ENCODE results near the gene ZFYVE21.

Gene ZFYVE21

DNA sequence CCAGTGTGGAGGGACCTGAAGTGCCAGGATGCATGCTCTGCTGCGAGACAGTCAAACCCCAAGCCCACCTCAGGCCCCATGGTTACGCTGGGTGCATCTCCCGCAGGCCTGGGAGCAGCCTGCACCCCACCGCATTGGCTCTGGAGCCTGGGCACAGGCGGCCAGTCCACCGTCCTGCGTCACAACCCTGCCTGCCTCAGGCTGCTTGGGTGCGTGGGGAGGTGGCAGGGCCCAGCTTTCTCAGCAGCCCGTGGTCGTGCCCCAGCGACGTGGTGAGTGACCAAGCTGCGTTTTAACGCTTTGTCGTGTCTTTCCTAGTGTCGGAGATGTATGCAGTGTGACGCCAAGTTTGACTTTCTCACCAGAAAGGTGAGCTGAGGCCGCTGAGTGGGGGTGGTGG lies 10.9 kb downstream of the ZFYVE21 start:
- no peak for DNase-seq

DNA sequence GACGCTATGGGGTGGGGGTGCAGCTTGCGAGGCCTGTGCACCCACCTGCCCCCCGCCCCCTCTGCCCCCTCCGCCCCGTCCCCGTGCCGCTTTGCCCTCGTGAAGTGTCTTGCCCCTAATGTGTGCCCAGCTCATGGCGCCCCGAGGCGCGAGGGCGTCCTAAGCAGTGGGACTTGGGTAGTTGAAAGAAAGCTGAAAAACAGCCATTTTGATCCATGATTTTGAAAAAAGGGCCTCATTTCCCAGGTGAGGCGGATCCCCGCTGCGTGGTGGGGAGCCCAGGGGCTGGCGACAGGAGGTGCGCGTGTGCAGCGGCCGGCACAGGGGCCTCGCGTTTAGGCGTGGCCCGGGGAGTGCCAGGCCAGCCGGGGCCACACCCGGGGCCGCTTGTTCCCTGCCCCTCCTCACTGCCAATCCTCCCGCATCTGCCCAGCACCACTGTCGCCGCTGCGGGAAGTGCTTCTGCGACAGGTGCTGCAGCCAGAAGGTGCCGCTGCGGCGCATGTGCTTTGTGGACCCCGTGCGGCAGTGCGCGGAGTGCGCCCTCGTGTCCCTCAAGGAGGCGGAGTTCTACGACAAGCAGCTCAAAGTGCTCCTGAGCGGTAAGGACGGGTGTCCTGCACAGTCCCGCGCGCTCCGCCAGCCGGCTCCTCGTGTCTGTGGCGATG lies 11.8 kb downstream of the ZFYVE21 start:
- DNase-seq, result no peak

DNA sequence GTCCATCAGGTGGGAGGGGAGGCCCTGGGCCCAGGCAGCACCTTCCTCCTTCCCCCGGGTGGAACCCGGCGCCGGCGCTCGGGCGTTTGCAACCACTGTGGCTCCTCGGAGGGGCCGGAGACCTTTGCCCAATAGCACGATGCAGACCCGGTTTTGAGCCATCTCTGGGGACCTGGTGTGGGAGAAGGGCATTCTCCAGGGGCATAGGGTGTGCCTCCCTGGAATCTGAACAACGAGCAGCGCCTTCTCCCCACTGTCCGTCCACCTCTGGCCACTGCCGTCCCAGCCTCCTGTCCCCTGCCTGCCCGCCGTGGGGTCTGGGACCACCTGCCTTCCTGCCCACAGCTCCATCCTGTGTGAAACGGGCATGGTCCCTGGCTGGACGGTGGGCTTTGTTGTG lies 12.5 kb downstream of the ZFYVE21 start:
- DNase-seq, result no peak

DNA sequence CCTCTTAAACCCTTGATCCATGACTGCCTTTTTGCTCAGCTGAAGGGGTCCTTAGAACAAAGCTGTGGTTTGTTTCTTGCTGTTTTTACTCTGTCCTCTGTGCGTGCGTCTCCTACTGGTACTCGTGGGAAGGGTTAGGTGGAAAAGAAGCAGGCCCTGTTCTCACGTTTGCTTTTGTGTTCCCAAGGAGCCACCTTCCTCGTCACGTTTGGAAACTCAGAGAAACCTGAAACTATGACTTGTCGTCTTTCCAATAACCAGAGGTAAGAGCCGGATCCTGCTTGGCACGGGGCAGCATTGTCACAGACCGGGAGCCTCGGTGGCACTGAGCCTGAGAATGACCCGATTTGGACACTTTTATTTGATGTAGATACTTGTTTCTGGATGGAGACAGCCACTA lies 13.1 kb downstream of the ZFYVE21 start:
- DNase-seq, result peak; percentile 7

DNA sequence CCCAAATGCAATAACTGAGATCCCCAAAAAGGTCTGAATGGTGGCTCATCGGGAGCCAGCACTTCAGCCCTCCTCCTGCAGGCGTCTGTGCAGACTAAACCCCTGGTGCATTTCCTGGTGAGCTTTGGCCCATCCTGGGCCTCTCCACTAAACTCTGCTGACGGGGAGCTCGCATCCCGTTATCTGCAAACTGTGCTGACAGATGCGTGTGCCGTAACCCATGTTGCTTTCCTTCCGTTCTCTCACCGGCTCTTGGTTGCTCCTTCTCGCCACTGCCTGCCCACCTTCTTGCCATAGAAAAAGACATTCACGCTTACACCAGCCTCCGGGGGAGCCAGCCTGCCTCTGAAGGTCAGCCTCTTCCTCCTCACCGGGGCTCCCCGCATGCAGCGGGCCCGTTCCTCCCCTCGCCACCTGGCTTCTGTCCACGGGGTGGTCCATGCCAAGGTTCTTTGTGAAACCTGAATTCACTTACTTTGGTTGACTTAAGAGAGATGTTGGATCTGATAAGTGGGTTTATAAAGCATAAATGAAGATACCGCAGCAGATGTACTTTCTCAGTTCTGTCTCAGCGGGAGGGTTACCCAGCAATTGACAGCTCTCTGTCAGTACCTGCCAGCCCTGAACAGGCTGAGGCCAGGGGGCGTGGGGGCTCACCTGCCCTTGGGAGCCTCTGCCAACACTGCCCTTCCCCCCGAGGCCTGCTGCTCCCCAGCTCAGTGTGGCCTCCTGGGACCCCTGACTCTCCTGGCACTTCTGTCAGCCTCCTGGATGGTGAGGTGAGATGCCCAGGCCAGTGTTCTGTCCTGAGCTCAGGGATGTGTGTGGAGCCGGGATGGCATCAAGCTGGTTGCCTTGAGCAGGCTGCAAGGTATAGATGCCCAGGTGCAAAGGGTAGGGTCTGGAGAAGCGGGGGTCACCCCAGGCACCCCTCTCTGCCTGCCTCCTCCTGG lies 14.2 kb downstream of the ZFYVE21 start:
- peak; percentile 48 for DNase-seq

DNA sequence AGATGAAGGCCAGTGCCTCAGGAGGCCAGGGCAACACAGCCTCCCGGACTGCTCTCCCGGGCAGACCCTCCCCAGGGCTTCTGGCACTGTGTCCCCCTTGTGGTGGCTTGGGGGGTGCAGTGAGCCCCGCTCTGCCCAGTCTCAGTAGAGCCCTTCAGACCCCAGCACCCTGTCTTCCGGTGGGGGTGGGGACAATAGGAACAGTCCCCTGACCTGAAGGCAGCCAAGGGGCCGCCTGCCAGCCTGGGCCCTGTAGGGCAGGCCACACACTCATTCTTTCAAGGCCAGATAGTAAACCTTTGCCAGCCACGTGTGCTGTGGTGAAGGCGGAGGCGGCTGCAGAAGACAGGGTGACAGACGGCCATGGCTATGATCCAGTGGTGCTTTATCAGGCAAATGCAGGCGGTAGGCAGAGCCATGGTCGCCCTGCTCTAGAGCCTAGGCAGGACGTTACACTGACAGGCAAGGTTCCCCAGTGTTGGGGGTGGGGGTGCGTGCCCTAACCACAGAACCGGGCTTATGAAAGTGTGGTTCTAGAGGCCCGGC lies 15.0 kb downstream of the ZFYVE21 start:
- DNase-seq, result no peak

DNA sequence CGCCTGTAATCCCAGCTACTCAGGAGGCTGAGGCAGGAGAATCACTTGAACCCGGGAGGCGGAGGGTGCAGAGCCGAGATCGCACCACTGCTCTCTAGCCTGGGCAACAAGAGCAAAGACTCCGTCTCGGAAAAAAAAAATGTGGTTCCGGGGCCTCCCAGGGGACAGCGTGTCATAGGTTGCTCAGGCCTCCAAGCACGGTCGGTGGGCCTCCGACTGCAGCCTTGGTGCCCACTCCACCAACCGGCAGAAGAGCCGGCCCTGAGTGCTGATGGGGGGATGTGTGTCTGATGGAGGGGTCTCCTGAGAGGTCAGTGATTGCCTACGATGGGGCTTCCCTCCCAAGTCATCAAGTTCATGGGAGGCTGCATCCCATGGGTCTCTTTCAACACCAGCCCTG lies 15.9 kb downstream of the ZFYVE21 start:
- DNase-seq, result no peak

DNA sequence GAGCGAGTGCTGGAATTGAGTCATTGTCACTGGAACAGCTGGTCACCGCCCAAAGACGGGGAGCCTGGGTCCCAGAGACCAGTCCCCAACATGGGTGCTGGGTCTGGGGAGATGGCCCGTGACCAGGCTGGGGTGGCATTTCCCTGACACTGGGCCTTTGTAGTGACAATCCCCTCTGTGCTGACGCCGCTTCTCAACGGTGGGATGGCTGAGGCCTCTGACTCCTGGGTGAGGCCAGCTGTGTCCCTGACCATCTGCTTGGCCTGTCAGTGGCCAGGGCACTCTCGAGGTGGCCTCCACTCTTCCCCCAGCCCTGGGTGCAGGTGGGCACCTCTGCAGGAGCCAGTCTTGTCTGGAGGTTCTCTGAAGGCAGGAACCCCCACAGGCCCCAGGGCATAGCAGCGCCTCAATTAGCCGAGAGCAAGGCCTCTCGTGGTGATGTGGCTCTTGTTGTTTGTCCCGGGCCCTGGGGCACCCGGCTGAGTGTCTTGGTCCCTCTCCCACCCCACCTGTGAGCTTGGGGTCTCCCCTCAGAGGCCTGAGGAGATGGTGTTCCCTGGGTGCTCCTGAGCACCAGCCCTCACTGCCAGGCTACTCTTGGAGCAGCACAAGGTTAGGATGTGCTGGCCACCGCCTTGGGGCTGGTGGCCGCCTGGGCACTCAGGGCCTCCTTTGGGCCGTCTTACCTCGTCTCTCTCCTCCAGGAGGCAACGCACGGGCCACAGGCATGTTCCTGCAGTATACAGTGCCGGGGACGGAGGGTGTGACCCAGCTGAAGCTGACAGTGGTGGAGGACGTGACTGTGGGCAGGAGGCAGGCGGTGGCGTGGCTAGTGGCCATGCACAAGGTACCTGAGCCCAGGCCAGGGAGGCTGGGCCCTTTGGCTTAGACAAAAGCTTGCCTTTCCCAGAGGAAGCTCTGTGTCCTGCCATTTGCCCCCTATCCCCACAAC lies 16.6 kb downstream of the ZFYVE21 start:
- DNase-seq, result no peak

DNA sequence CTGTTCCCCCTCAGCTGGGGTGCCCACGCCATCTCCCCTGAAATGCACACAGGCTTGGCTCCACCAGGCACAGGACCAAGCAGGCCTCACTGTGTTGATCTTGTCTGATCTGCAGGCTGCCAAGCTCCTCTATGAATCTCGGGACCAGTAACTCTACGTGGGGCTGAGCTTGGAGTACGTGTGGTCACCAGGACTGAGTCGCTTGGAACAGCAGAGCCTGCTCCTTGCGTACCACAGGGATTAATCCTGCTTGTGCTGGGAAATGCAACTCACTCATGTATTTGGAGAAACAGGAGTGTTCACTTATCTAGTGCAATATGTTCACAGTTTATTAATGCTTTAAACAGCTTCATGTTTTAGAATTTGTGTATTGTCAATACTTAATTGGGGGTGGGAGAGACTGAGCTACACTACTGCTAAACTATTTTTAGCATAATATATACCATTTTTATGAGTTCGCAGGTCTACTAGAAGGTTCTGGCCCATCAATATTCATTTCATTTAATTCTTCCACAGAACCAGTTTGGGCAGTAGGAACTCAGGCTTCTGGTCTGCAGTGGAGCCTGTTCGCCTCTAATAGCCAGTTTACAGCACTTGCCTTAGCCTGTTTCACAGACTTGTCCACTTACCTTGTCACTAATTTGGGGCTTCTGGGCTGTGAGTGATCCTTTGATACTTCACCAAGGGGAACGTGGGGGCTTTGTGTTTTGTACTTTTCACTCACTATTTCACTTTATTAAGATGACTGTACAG lies 17.4 kb downstream of the ZFYVE21 start:
- no peak for DNase-seq

DNA sequence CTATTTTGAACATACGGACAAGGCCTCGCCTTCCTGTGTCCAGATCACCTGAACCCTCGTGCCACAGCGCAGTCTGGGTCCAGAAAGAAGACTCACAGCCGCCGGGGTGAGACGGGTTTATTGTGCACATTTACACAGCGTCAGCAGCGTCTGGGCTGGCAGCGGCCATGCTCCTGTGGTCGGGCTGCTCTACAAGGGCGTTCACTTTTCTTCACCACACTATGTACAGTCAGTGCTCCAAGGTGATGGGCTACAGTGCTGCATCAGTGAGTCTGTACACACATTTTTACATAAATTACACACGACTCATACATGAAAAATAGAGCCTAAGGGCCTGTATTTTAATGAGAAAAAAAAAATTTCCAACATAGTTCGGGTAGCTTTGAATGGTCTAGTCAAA lies 18.0 kb downstream of the ZFYVE21 start:
- DNase-seq, result no peak

DNA sequence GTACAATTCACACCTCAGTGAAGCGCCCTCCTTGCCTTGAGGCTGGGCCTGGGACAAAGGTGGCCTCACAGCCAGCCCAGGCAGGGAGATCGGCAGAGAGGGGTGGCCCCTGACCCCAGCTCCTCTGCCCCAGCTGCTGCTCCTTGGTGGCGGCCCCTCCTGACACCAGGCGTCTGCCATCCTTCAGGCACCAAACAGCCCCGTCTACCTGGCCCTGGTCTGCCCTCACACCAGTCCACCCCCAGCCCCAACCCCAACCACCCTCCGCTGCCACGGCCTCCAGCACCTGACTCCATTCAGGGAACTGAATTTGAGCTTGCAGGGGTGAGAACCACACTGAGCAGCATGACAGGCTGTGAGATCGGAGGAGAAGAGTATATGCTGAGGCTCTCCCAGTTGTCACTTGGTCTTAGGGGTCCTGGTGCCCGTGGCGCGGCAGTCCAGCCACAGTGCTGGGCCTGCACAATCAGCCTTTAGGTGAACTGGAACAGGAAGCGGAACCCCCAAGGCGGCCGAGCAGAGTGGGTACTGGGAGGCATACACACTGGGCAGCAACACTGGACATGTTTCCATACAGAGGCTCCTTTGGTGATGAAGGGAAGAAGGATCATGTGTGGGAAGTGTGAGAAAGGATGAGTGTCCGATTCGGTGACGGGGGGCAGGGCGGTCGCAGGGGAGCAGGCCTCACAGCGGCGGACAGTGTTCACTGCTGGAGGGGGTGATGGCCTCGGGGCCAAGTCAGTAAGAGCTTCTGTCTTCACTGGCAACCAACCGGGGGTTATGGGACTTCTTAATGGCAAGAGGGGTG lies 18.7 kb downstream of the ZFYVE21 start:
- no peak for DNase-seq

DNA sequence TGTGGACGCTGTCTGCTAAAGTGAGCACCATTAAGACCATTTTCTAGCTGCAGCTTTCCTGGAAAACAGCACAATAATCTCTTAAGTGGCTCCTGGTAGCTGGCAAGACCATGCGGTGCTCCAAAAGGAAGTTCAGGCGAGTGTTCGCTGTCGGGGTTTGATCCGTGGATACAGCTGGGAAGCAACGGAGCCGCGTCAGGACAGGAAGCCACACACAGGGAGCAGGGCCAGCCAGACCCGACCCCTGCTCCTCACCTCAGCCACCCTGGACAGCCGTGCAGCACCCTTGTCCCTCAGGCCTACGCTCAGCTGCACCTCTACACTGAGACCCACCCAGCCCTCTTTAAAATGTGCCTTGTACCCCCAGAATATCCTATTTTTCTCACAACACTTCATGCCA lies 19.4 kb downstream of the ZFYVE21 start:
- no peak for DNase-seq

DNA sequence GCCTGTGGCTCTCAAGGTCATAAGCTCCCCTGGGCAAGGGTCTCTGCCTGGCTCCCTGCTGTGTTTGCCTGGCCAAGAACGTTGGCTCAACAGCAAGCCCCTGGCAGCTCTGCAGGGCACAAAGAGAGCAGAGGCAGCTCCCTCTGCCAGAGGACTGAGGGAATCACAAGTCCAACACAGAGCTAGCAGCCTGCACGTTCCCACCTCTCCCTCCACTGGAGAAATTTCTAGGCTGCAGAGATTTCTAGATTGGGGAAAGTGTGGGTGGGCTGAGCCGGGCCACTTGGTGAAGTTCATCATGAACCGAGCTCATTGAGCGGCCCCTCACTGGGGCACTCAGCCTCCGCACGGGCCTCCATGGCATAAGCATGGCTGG lies 19.8 kb downstream of the ZFYVE21 start:
- no peak for DNase-seq

DNA sequence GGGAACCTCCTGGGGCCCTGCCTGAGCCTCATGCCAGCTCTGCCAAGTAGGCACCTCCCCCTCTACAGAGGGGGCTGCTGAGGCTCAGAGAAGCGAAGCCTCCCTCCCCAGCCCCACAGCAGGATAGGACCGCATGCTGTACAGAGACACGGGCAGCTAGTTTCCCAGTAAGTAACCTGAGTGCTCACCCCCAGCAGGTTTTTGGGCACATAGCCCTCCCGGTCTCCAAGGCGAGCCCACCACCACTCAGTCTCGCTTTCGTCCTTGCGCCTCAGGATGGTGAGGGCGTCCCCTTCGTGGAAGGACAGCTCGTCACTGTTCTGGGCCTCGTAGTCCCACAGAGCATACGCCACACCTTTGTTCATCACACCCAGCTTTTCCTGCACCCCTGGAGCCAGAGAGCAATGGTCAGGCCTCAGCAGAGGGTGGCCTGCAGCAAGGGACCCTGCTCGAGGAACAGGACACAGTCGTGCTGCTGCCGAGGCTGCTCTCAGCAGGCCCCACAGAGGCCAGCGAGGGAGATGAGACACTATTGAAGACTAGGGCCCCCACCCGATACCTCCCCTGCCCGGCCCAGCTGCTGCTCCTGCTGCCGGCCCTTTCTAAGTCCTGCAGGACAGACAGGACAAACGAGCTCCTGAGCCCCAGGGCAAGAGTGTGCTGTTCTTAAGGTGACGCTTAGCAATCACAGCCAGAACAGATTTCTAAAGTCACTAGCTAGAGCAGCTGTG lies 20.4 kb downstream of the ZFYVE21 start:
- no peak for DNase-seq

DNA sequence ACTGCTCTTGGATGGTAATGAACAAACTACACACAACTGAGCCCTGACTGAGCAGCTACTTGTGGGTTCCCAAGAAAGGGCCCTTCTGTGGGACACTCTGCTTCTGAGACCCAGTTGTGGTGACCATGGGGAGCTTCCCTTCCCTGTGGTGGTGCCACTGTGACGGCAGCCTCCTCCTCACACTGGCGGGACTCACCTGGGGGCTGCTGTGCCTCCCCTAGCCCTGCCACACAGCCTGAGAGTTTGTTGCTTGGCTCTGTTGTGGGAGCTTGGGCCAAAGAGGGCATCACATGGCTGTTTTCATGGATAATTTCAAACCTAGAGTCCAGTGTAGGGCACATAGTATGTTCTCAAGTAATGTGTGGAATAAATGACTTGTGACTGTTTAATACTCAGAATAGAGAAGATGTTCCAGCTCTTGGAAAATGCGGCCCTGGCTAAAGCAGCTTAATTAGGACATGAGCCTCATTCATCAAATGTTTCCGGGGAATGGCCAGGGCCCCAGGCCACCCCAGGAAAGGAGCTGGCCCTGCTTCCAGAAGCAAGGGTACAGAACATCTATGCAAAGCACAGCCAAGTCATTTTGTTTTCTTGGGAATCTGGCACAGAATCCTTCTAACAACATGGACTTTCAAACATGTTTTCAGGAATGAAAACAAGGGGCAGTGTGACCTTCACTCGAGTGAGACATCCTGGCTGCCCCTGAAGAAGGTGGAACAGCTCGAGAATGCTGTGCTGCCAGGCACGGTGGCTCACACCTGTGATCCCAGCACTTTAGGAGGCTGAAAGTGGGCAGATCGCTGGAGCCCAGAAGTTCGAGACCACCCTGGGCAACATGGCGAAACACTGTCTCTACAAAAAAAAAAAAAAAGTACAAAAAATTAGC lies 21.2 kb downstream of the ZFYVE21 start:
- DNase-seq, result no peak

DNA sequence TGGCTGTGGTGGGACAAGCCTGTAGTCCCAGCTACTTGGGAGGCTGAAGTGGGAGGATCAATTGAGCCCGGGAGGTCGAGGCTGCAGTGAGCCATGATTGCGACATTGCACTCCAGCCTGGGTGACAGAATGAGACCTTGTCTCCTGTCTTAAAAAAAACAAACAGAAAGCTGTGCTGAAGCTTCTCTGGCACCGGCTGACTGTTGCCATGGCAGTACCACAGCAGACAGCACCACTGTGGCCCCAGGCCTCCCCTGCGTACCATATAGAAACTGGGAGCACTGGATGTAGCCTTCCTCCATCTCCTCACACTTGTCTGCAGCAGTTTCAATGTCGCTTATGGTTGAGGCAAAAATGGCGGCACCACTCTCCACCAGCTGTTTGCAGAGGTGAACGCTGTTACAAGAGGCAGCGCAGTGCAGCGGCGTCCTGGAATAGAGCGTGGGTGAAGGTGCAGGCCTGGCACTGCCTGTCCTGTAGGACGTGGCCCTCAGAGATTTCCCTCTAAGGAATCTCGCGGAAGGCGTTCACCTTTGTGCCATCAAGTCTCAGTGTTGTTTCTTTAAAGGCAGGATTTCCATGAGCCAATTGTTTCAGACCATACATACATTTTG lies 21.9 kb downstream of the ZFYVE21 start:
- no peak for DNase-seq

DNA sequence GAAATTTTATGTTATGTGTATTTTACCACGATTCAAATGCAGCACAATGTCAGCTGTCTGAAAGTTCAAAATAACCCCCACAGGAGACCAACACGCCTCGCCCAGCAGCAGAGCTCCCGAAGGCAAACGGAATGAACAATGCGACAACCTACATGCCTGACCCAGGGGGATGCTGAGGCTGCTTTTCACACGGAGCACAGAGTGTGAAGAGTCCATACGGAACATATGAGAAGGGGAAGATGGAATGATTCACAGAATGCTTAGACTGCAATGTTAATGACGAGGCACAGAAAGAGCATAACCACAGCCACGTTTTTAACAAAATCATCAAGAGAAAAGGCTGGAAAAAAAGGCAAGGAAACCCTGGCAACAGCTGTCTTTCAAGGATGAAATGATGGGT lies 22.6 kb downstream of the ZFYVE21 start:
- DNase-seq, result no peak

DNA sequence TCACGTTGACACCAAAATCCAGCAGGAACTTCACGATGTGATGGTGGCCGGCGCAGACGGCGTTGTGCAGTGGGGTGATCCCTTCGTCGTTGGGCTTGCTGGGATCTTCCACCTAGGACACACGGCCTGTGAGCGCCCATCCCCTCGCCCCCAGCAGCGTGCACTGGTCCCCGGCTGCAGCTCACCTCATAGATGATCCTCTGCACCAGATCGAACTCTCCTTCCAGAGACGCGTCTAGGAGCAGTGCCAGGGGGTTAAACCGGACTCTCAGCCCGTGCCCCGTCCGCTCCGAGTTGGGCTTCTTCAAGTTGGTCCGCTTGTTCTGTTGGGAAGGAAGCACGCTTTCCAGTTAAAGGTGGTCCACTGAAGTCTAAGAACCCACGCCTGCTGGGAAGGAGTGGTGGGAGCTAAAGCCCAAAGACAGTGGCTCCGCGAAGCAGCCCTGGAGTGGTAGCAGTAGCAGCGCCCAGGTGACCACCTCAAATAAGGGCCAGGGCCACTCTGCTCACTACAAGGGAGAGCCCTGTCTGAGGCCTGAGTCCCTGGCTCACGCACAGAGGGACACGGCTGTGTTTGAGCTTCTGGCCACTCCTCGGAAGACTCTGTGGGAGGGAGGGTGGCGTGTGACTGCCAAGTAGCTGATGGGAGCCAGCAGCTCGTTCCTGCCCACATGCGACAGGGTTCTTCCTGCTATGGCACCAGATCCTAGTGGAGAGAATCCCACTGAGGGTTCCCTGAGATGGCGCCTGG lies 23.3 kb downstream of the ZFYVE21 start:
- DNase-seq, result no peak

All from NCI-H1105 (cell line).